SU-DHL-6 (cell line): ENCODE data around the gene UGT1A4.

ENCODE experiments used
- H2AFZ ChIP-seq: fragments of 200-600 bp; sonication (generic); 2 replicates; pipeline ENCODE4 v1.6.1; 2014; ENCODE audit warnings: low read depth, mild to moderate bottlenecking, moderate library complexity, mixed read lengths, antibody characterized with exemption, low read length; ENCODE audit not compliant: severe bottlenecking
- H3F3A ChIP-seq: fragments of 200-600 bp; shearing (Covaris generic); 2 replicates; pipeline ENCODE4 v1.6.0; 2016; ENCODE audit warnings: antibody characterized with exemption, mild to moderate bottlenecking; ENCODE audit not compliant: insufficient read depth
- H3K27ac ChIP-seq: fragments of 200-600 bp; sonication (generic); 2 replicates; pipeline ENCODE4 v1.5.1; 2016; ENCODE audit warnings: low read depth, mild to moderate bottlenecking, low read length, moderate library complexity, mixed read lengths
- H3K27me3 ChIP-seq: fragments of 200-600 bp; sonication (generic), shearing (Covaris generic); 2 replicates; pipeline ENCODE4 v1.6.0; 2014; ENCODE audit warnings: mild to moderate bottlenecking, low read length
- H3K36me3 ChIP-seq: fragments of 200-600 bp; sonication (generic); 2 replicates; pipeline ENCODE4 v1.6.1; 2014; ENCODE audit warnings: mild to moderate bottlenecking, low read length, mixed read lengths
- H3K4me2 ChIP-seq: fragments of 300-600, 200-600 bp; shearing (Covaris generic), sonication (generic); 2 replicates; pipeline ENCODE4 v1.6.0; 2014; ENCODE audit warnings: low read length, low read depth, mild to moderate bottlenecking; ENCODE audit not compliant: poor library complexity, severe bottlenecking
- H3K4me3 ChIP-seq: fragments of 200-600 bp; sonication (generic); 2 replicates; pipeline ENCODE4 v1.5.1; 2014; ENCODE audit warnings: antibody characterized with exemption, low read length, mild to moderate bottlenecking, mixed read lengths; ENCODE audit not compliant: insufficient read depth, poor library complexity, severe bottlenecking
- H3K79me2 ChIP-seq: fragments of 200-600 bp; sonication (generic); 2 replicates; pipeline ENCODE4 v1.6.1; 2014; ENCODE audit warnings: mild to moderate bottlenecking, low read length, moderate library complexity; ENCODE audit not compliant: insufficient read depth
- H3K9ac ChIP-seq: fragments of 200-600 bp; sonication (generic); 2 replicates; pipeline ENCODE4 v1.7.0; 2014; ENCODE audit warnings: mild to moderate bottlenecking, low read length
- H3K9me2 ChIP-seq: fragments of 200-600 bp; sonication (generic); replicated peaks from 2 replicates; pipeline ENCODE4 v1.6.1; 2014; ENCODE audit warnings: low read length; ENCODE audit not compliant: insufficient read depth
- H3K9me3 ChIP-seq: fragments of 200-600 bp; sonication (generic); 2 replicates; pipeline ENCODE4 v1.6.1; 2014; ENCODE audit warnings: low read length, mixed read lengths; ENCODE audit not compliant: insufficient read depth
- H4K20me1 ChIP-seq: fragments of 200-600 bp; sonication (generic); 2 replicates; pipeline ENCODE4 v1.6.1; 2014; ENCODE audit warnings: low read depth, mild to moderate bottlenecking, antibody characterized with exemption, low read length, moderate library complexity, mixed read lengths
- CTCF ChIP-seq: fragments of 200-600 bp; sonication (generic); IDR thresholded peaks from one replicate; pipeline ENCODE4 v1.5.1; 2017; ENCODE audit warnings: antibody characterized with exemption, mild to moderate bottlenecking, low read length, moderate library complexity; ENCODE audit not compliant: insufficient read depth, poor library complexity, severe bottlenecking
- EZH2phosphoT487 ChIP-seq: fragments of 200-600 bp; sonication (generic), shearing (Covaris generic); conservative IDR thresholded peaks from 2 replicates; pipeline ENCODE4 v1.6.1; 2018; ENCODE audit warnings: mild to moderate bottlenecking, antibody characterized with exemption, low read length, moderate library complexity, mixed read lengths

Gene UGT1A4

GRCh38 chr2:233802132-233802815 is 83.7 kb downstream of the UGT1A4 start:
- Histone ChIP-seq H3K4me2 (no peak overlapping the region), H3K79me2 (no peaks in the 10 kb centered on the region), H3F3A (no peaks in the 10 kb centered on the region), H3K36me3 (no peaks in the 10 kb centered on the region), H2AFZ (no peak overlapping the region), H3K27ac (no peak overlapping the region), H3K27me3 (no peaks in the 10 kb centered on the region), H4K20me1 (no peaks in the 10 kb centered on the region), H3K9me3 (no peaks in the 10 kb centered on the region), H3K9ac (no peak overlapping the region), H3K9me2 (no peaks in the 10 kb centered on the region), H3K4me3 (no peak overlapping the region)
- TF ChIP-seq CTCF (no peak), EZH2phosphoT487 (no peak)

- H3K36me3 ChIP-seq: no peaks in the 10 kb centered on the region
- no peaks in the 10 kb centered on the region for H3K9me2 ChIP-seq
- TF ChIP-seq EZH2phosphoT487: no peak
- no peaks in the 10 kb centered on the region for H4K20me1 ChIP-seq
- H3K9ac ChIP-seq: no peak overlapping the region
- H3K27ac ChIP-seq: no peak overlapping the region
- no peaks in the 10 kb centered on the region for H3K79me2 ChIP-seq
- no peak overlapping the region for H3K4me3 ChIP-seq
- H2AFZ ChIP-seq: no peak overlapping the region
- H3F3A ChIP-seq: no peaks in the 10 kb centered on the region
- no peaks in the 10 kb centered on the region for H3K27me3 ChIP-seq
- H3K4me2 ChIP-seq: no peak overlapping the region
- no peaks in the 10 kb centered on the region for H3K9me3 ChIP-seq
These were observed 84.9 kb downstream of the UGT1A4 start for GRCh38 chr2:233803292-233803911.

GRCh38 chr2:233803994-233804393 is 85.5 kb downstream of the UGT1A4 start:
- Histone ChIP-seq H3K4me3 (no peak overlapping the region), H3K79me2 (no peaks in the 10 kb centered on the region)

More at GRCh38 chr2:233803994-233804393, 85.5 kb downstream of the UGT1A4 start:
- H3K9me3 ChIP-seq: no peaks in the 10 kb centered on the region
- no peak overlapping the region for H3K4me2 ChIP-seq
- no peak overlapping the region for H3K9ac ChIP-seq
- H3K27me3 ChIP-seq: no peaks in the 10 kb centered on the region
- H3F3A ChIP-seq: no peaks in the 10 kb centered on the region
- no peak overlapping the region for H2AFZ ChIP-seq
- no peaks in the 10 kb centered on the region for H4K20me1 ChIP-seq
- H3K27ac ChIP-seq: no peak overlapping the region
- H3K36me3 ChIP-seq: no peaks in the 10 kb centered on the region
- no peak for TF ChIP-seq CTCF
- no peak for TF ChIP-seq EZH2phosphoT487
- no peaks in the 10 kb centered on the region for H3K9me2 ChIP-seq
